Fibroblast of lung (primary cell): ENCODE results near the gene PPM1H. TPM values are rescaled to one million over a fixed set of nuclear protein-coding genes. Genes with fewer than 3 reads are reported as not detected.

Source experiments
- DNase-seq, 2 donors: peaks; one replicate each; pipeline versions ENCODE4 v3.0.0 to v3.0.0-alpha.2; 2010; ENCODE audit warnings: low read depth in 2 of 2
- H2AFZ ChIP-seq: 2 replicates; pipeline ENCODE4 v1.5.1; 2012; ENCODE audit warnings: low read length, control low read depth, inconsistent platforms
- H3K27ac ChIP-seq: 2 replicates; pipeline ENCODE4 v1.5.1; 2011; ENCODE audit warnings: low read length, control low read depth; ENCODE audit not compliant: insufficient read depth
- H3K27me3 ChIP-seq: 2 replicates; pipeline ENCODE4 v1.5.1; 2011; ENCODE audit warnings: mild to moderate bottlenecking, low read length; ENCODE audit not compliant: control insufficient read depth, insufficient read depth
- H3K36me3 ChIP-seq: 2 replicates; pipeline ENCODE4 v1.5.1; 2011; ENCODE audit warnings: low read length; ENCODE audit not compliant: control insufficient read depth, insufficient read depth
- H3K4me1 ChIP-seq: 2 replicates; pipeline ENCODE4 v1.5.1; 2011; ENCODE audit warnings: low read length; ENCODE audit not compliant: control insufficient read depth, insufficient read depth; ENCODE audit errors: extremely low read depth
- H3K4me2 ChIP-seq: 2 replicates; pipeline ENCODE4 v1.5.1; 2011; ENCODE audit warnings: low read length, control low read depth; ENCODE audit not compliant: insufficient read depth; ENCODE audit errors: extremely low read depth
- H3K4me3 ChIP-seq, 4 experiments: fragments of 200-600 bp in 1 of 4; sonication (generic) in 1 of 4; replicated peaks in 1 of 4; 2 replicates each; pipeline ENCODE4 v1.5.1; 2011 to 2016; ENCODE audit warnings: low read length in 4 of 4, low read depth in 3 of 4, mild to moderate bottlenecking in 3 of 4, control low read depth in 2 of 4, inconsistent platforms in 1 of 4, mixed read lengths in 1 of 4; ENCODE audit not compliant: insufficient read depth in 1 of 4; ENCODE audit errors: control extremely low read depth in 1 of 4
- H3K79me2 ChIP-seq: 2 replicates; pipeline ENCODE4 v1.5.1; 2012; ENCODE audit warnings: mild to moderate bottlenecking, low read length, inconsistent platforms; ENCODE audit not compliant: control insufficient read depth, insufficient read depth
- H3K9ac ChIP-seq: 2 replicates; pipeline ENCODE4 v1.5.1; 2011; ENCODE audit warnings: mild to moderate bottlenecking, low read length, control low read depth; ENCODE audit not compliant: insufficient read depth
- H3K9me3 ChIP-seq: 2 replicates; pipeline ENCODE4 v1.5.1; 2012; ENCODE audit warnings: low read depth, low read length; ENCODE audit not compliant: control insufficient read depth, insufficient read depth
- H4K20me1 ChIP-seq: 2 replicates; pipeline ENCODE4 v1.5.1; 2011; ENCODE audit warnings: low read length; ENCODE audit not compliant: control insufficient read depth, insufficient read depth; ENCODE audit errors: extremely low read depth
- CTCF ChIP-seq, 2 donors: IDR thresholded peaks in 1 of 2; conservative IDR thresholded peaks in 1 of 2; 1 replicate in 1 of 2; 2 replicates in 1 of 2; pipeline ENCODE4 v1.5.1; 2011 to 2012; ENCODE audit warnings: low read length in 2 of 2, control low read depth in 1 of 2, inconsistent platforms in 1 of 2, low read depth in 1 of 2, mild to moderate bottlenecking in 1 of 2
- EZH2 ChIP-seq: IDR thresholded peaks from 2 replicates; pipeline ENCODE4 v1.5.1; 2012; ENCODE audit warnings: low read length, control low read depth, mild to moderate bottlenecking; ENCODE audit errors: missing control alignments
- polyA plus RNA-seq, 2 donors: library from polyadenylated mRNA; depleted of rRNA in 1 of 2; stranded (reverse) in 1 of 2; unstranded in 1 of 2; fragments of >200 nt; gene quantifications; 2 replicates each; pipeline ENCODE4 v1.2.1, GENCODE V29; 2011 to 2012; ENCODE audit warnings: missing spikeins in 1 of 2
- total RNA-seq: library from RNA; depleted of rRNA; stranded (reverse); fragments of >200 nt; gene quantifications from 2 replicates; pipeline ENCODE4 v1.2.1, GENCODE V29; 2014

Gene PPM1H
- total and polyA plus RNA-seq, 2 donors (not counting 1 experiment from before 2014, with no cell fraction given): 0.57 to 3.1 TPM

- Histone ChIP-seq H3K9me3 (no peaks in the 10 kb centered on the region), H3K27me3 (no peaks in the 10 kb centered on the region)
- TF ChIP-seq CTCF (conservative IDR thresholded peaks at IDR 0.05 in 1 of 2, IDR thresholded peaks at IDR 0.05 in 1 of 2; ENCODE audit: low read depth in 1 of 2, low read length in 2 of 2) (no peak), EZH2 (no peak)
Measured at GRCh38 chr12:62774794-62775193, 160.2 kb downstream of the PPM1H start.

DNA sequence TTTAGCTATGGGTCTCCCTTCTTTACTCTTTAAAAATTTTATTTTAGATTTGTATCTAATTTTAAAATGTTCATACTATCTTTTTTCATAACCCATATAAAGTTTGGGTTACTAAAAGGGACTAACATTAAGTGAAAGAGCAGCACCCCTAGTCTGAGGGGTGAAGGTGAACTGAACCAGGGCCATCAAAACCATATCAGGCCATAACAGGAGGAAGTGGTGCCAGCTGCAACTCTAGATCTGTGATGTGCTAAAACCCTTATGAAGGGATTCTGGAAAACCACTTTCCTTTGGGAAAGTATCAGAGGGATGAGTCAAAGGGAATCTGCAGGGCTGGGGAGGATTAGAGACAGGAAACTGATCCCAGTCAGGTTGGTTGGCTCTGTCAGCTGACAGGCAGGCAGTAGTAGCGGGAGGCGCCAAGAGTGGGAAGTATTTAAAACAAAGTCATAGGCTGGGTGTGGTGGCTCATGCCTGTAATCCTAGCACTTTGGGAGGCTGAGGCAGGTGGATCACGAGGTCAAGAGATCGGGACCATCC is 162.5 kb downstream of the PPM1H start:
- H3K4me1 ChIP-seq: no peaks in the 10 kb centered on the region
- no peaks in the 10 kb centered on the region for H3K27me3 ChIP-seq
- no peaks in the 10 kb centered on the region for H3K9me3 ChIP-seq
- H3K4me3 ChIP-seq: no peak overlapping the region
- H3K9ac ChIP-seq: no peak overlapping the region
- no peak overlapping the region for H3K4me2 ChIP-seq
- H2AFZ ChIP-seq: no peak overlapping the region
- no peaks in the 10 kb centered on the region for H4K20me1 ChIP-seq
- no peaks in the 10 kb centered on the region for H3K79me2 ChIP-seq
- no peaks in the 10 kb centered on the region for H3K36me3 ChIP-seq
- no peak overlapping the region for H3K27ac ChIP-seq
- TF ChIP-seq CTCF (conservative IDR thresholded peaks at IDR 0.05 in 1 of 2, IDR thresholded peaks at IDR 0.05 in 1 of 2; ENCODE audit: low read depth in 1 of 2, low read length in 2 of 2): no peak
- TF ChIP-seq EZH2: no peak
- peak in 1 of 2 donors; percentile 57 for DNase-seq

More at GRCh38 chr12:62774794-62775193, 160.2 kb downstream of the PPM1H start:
- Histone ChIP-seq H3K36me3 (no peaks in the 10 kb centered on the region), H3K4me1 (no peaks in the 10 kb centered on the region), H3K4me3 (no peak overlapping the region), H3K4me2 (no peak overlapping the region), H2AFZ (no peak overlapping the region), H3K79me2 (no peaks in the 10 kb centered on the region), H3K27ac (no peak overlapping the region), H4K20me1 (no peaks in the 10 kb centered on the region), H3K9ac (no peak overlapping the region)
- DNase-seq: no peak

GRCh38 chr12:62771828-62772227 is 163.1 kb downstream of the PPM1H start:
- Histone ChIP-seq H3K9ac (no peak overlapping the region), H3K9me3 (no peaks in the 10 kb centered on the region), H3K4me2 (no peak overlapping the region), H2AFZ (no peak overlapping the region), H3K36me3 (no peaks in the 10 kb centered on the region), H3K4me1 (no peaks in the 10 kb centered on the region), H3K4me3 (no peak overlapping the region), H3K27ac (no peak overlapping the region), H3K79me2 (no peaks in the 10 kb centered on the region), H3K27me3 (no peaks in the 10 kb centered on the region), H4K20me1 (no peaks in the 10 kb centered on the region)
- DNase-seq: no peak
- TF ChIP-seq EZH2 (no peak), CTCF (conservative IDR thresholded peaks at IDR 0.05 in 1 of 2, IDR thresholded peaks at IDR 0.05 in 1 of 2; ENCODE audit: low read depth in 1 of 2, low read length in 2 of 2) (no peak)
